GM19025 (cell line): Measurements from ENCODE around the gene SLC11A2.

Source experiments
- ATAC-seq: cut with Tn5 transposase; IDR thresholded peaks from one replicate; pipeline ENCODE4 v1.9.1; 2021; ENCODE audit warnings: mild to moderate bottlenecking, low read depth, moderate library complexity; ENCODE audit not compliant: unreplicated experiment

SLC11A2 gene

GRCh38 chr12:51025836-51026638 lies at the start of gene SLC11A2:
Gene SLC11A2, minus strand, starts transcription at chr12:51026384. Its CDS starts 15,656 bp downstream, at chr12:51010728.
- ATAC-seq = peak; percentile 96

GRCh38 chr12:51075390-51075789 lies 49.2 kb upstream of the SLC11A2 start:
- ATAC-seq = no peak

- no peak for ATAC-seq
Measured at GRCh38 chr12:51071663-51072062, 45.5 kb upstream of the SLC11A2 start.

GRCh38 chr12:51070004-51070403 lies 43.8 kb upstream of the SLC11A2 start:
- ATAC-seq = no peak

GRCh38 chr12:51067771-51068170 lies 41.6 kb upstream of the SLC11A2 start:
- ATAC-seq = no peak

GRCh38 chr12:51067229-51067628 lies 41.0 kb upstream of the SLC11A2 start:
- ATAC-seq = no peak

GRCh38 chr12:51065530-51065929 lies 39.3 kb upstream of the SLC11A2 start:
- ATAC-seq = no peak

GRCh38 chr12:51062631-51063397 lies 36.6 kb upstream of the SLC11A2 start:
- ATAC-seq = no peak

- ATAC-seq = no peak
Measured at GRCh38 chr12:51059086-51059485, 32.9 kb upstream of the SLC11A2 start.

- no peak for ATAC-seq
Measured at GRCh38 chr12:51056242-51056641, 30.1 kb upstream of the SLC11A2 start.

GRCh38 chr12:51055060-51055459 lies 28.9 kb upstream of the SLC11A2 start:
- ATAC-seq = no peak

- no peak for ATAC-seq
Measured at GRCh38 chr12:51051787-51052186, 25.6 kb upstream of the SLC11A2 start.

- ATAC-seq = no peak
Measured at GRCh38 chr12:51049525-51049924, 23.3 kb upstream of the SLC11A2 start.

GRCh38 chr12:51048661-51049251 lies 22.6 kb upstream of the SLC11A2 start:
- ATAC-seq = no peak

- ATAC-seq = peak; percentile 94
Measured at GRCh38 chr12:51047655-51048540, 21.7 kb upstream of the SLC11A2 start, which contains the start of gene LETMD1. Gene LETMD1, plus strand, starts transcription at chr12:51048327. Its CDS starts 30 bp downstream, at chr12:51048357.

- ATAC-seq = no peak
Measured at GRCh38 chr12:51036279-51036678, 10.1 kb upstream of the SLC11A2 start.

- no peak for ATAC-seq
Measured at GRCh38 chr12:51033457-51034089, 7.4 kb upstream of the SLC11A2 start.

GRCh38 chr12:51033048-51033447 lies 6.9 kb upstream of the SLC11A2 start:
- ATAC-seq = no peak

- ATAC-seq = no peak
Measured at GRCh38 chr12:51028813-51029150, 2.6 kb upstream of the SLC11A2 start.
